PFSK-1 (cell line): ENCODE data around the gene C6orf52.

Experiments used
- FOXP2 ChIP-seq: optimal IDR thresholded peaks from 2 replicates; pipeline ENCODE3; 2011; ENCODE audit warnings: borderline replicate concordance, control low read depth, inconsistent platforms; ENCODE audit not compliant: insufficient read depth; ENCODE audit errors: extremely low read length, extremely low read depth
- POLR2AphosphoS5 ChIP-seq: IDR thresholded peaks from 2 replicates; pipeline ENCODE4 v1.6.1; 2012; ENCODE audit warnings: low read depth, mild to moderate bottlenecking, control low read depth, low read length, moderate library complexity
- REST ChIP-seq, 2 experiments: IDR thresholded peaks; 2 replicates each; pipeline versions ENCODE4 v1.6.1 to v1.8.0; 2011 to 2012; ENCODE audit warnings: low read depth in 2 of 2, low read length in 2 of 2, control low read depth in 1 of 2, inconsistent platforms in 1 of 2, mild to moderate bottlenecking in 1 of 2, moderate library complexity in 1 of 2; ENCODE audit not compliant: insufficient read depth in 1 of 2
- SIN3A ChIP-seq: IDR thresholded peaks from 2 replicates; pipeline ENCODE4 v1.6.1; 2012; ENCODE audit warnings: mild to moderate bottlenecking, low read length, moderate library complexity, borderline replicate concordance; ENCODE audit not compliant: insufficient read depth
- TAF1 ChIP-seq: IDR thresholded peaks from 2 replicates; pipeline ENCODE4 v1.6.1; 2012; ENCODE audit warnings: low read length, control low read depth, borderline replicate concordance; ENCODE audit not compliant: insufficient read depth

The C6orf52 gene

GRCh38 chr6:10678456-10678855 is 16.0 kb downstream of the C6orf52 start:
- TF ChIP-seq TAF1 (no peak), FOXP2 (no peak), REST (IDR thresholded peaks at IDR 0.05; ENCODE audit: insufficient read depth in 1 of 2, low read depth in 2 of 2, low read length in 2 of 2) (no peak), POLR2AphosphoS5 (no peak), SIN3A (no peak)

DNA sequence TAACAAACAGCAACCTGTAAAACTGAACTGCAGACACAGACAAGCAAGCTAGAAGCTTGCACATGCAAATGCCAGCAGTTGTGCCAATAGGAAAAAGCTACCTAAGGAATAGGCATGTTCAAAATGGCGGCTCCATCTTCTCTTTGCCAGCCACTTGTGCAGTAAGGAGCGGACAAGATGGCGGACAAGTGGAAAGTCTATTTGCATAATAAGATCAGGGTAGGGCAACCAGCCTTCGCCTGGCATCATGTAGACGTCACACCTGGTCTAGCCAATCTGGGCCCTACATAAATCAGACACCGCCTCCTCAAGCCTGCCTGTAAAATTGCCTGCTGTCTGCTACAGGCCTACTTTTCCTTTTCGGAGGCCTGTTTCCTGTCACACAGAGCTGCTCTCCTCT is 18.0 kb downstream of the C6orf52 start:
- TF ChIP-seq POLR2AphosphoS5, result no peak
- no peak for TF ChIP-seq FOXP2
- no peak for TF ChIP-seq SIN3A
- no peak for TF ChIP-seq REST (IDR thresholded peaks at IDR 0.05; ENCODE audit: insufficient read depth in 1 of 2, low read depth in 2 of 2, low read length in 2 of 2)
- no peak for TF ChIP-seq TAF1

- no peak for TF ChIP-seq TAF1
- TF ChIP-seq REST (IDR thresholded peaks at IDR 0.05; ENCODE audit: insufficient read depth in 1 of 2, low read depth in 2 of 2, low read length in 2 of 2), result no peak
- TF ChIP-seq FOXP2, result no peak
- TF ChIP-seq POLR2AphosphoS5, result no peak
- TF ChIP-seq SIN3A, result no peak
These were observed 26.1 kb downstream of the C6orf52 start for GRCh38 chr6:10668126-10668917.

DNA sequence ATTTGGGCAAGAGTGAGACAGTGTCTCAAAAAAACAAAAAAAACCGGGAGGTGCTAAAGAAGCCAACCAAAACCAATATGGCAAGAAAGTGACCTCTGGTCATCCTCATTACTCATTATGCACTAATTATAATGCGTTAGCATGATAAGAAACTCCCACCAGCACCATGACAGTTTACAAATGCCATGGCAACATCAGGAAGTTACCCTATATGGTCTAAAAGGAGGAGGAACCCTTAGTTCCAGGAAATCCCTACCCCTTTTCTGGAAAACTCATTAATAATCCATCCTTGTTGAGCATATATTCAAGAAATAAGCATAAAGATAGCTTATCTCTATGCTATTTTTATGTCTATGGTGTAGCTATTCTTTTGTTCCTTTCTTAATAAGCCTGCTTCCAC is 31.7 kb downstream of the C6orf52 start:
- TF ChIP-seq REST (IDR thresholded peaks at IDR 0.05; ENCODE audit: insufficient read depth in 1 of 2, low read depth in 2 of 2, low read length in 2 of 2), result no peak
- no peak for TF ChIP-seq TAF1
- no peak for TF ChIP-seq POLR2AphosphoS5
- no peak for TF ChIP-seq SIN3A
- TF ChIP-seq FOXP2, result no peak
